ENCODE measurements around the gene RGL1.

- no peak for TF ChIP-seq CTCF (IDR thresholded peaks at IDR 0.05)
- no peak for TF ChIP-seq REST (IDR thresholded peaks at IDR 0.05; ENCODE audit: insufficient read depth in 1 of 2, low read depth in 2 of 2, low read length in 1 of 2)
- no peak for TF ChIP-seq POLR2AphosphoS5 (IDR thresholded peaks at IDR 0.05; ENCODE audit: low read depth, low read length)
Measured at GRCh38 chr1:183911285-183911684, 106.4 kb downstream of the RGL1 start.
